ENCODE results near the gene MAP1LC3B2.

The MAP1LC3B2 gene

DNA sequence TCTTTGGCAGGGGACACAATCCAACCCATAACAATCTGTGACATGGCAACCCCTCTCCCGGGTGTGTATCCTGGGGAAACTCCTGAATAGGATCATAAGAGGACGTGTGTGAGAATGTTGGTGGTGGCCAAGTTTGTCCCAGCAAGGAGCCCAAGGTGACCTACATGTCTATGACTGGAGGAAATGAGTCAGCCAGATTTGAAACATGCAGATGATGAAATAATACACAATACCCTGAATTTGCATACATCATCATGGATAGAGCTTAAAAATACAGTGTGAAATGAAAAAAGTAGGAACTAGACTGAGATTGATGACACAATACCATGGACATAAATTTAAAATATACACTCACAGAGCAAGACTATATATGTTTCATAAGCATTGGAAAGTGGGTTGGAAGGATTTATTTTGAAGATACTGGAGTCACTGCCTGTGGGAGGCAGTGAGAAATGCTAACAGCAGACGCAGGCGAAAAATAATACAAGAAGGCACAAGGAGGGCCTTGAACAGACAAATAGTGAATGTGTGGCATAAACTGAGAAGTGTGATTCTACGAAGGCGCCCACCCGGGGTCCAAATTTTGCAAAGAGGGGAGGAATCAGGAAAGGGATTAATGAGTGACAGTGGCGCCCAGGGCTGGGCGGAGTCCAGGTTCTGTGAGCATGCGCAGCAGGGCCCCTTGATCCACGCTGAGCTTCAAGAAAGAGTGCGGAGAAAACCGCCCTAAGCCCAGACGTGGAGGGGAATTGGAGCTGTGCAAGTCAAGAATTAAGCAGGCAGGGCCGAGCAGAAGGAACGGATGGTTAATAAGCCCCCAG, 7.0 kb upstream of the MAP1LC3B2 start:
- peak; percentile 80 for DNase-seq (ENCODE audit: low read depth)
- no peak overlapping the region for H3K4me3 ChIP-seq (ENCODE audit: low read depth, low read length)
- TF ChIP-seq, protein P1, sequence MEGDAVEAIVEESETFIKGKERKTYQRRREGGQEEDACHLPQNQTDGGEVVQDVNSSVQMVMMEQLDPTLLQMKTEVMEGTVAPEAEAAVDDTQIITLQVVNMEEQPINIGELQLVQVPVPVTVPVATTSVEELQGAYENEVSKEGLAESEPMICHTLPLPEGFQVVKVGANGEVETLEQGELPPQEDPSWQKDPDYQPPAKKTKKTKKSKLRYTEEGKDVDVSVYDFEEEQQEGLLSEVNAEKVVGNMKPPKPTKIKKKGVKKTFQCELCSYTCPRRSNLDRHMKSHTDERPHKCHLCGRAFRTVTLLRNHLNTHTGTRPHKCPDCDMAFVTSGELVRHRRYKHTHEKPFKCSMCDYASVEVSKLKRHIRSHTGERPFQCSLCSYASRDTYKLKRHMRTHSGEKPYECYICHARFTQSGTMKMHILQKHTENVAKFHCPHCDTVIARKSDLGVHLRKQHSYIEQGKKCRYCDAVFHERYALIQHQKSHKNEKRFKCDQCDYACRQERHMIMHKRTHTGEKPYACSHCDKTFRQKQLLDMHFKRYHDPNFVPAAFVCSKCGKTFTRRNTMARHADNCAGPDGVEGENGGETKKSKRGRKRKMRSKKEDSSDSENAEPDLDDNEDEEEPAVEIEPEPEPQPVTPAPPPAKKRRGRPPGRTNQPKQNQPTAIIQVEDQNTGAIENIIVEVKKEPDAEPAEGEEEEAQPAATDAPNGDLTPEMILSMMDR (IDR thresholded peaks at IDR 0.05; ENCODE audit: low read depth, low read length) = no peak
- TF ChIP-seq, protein P2, sequence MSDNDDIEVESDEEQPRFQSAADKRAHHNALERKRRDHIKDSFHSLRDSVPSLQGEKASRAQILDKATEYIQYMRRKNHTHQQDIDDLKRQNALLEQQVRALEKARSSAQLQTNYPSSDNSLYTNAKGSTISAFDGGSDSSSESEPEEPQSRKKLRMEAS (IDR thresholded peaks at IDR 0.05; ENCODE audit: low read depth, low read length) = no peak
- TF ChIP-seq MYC (IDR thresholded peaks at IDR 0.05; ENCODE audit: low read depth, low read length) = no peak
- no peak for TF ChIP-seq POLR2A (IDR thresholded peaks at IDR 0.05; ENCODE audit: extremely low read depth, insufficient read length)

DNA sequence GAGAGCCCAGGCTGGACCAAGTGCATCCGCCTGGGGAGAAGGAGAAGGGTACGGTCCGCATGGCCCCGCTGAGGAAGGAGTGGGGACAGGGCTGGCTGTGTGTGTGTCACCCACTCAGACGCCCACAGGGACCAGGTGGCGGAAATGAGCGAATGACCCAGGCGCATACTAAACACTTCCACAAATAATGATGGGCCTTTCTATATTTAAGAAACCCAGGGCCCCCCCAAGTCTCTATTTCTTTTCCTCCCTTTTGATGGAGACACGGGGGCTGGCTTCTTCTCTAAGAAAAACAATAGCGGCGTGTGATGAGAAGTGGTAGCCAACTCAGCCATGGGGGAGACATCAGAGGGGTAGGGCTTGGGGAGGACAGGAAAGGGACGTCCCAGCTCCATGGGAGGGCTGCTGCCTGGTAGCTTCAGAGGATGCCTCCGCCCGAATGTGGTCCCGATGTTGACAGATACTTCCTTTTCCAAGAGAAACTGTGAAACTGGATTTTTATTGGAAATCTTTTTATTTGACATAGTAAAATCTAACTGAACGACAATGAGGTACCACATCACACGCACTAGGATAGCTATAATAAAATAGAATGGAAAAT, 6.3 kb upstream of the MAP1LC3B2 start:
- no peak for DNase-seq (ENCODE audit: low read depth)
- no peak overlapping the region for H3K4me3 ChIP-seq (ENCODE audit: low read depth, low read length)
- TF ChIP-seq, protein P2 (IDR thresholded peaks at IDR 0.05; ENCODE audit: low read depth, low read length) = no peak
- TF ChIP-seq POLR2A (IDR thresholded peaks at IDR 0.05; ENCODE audit: extremely low read depth, insufficient read length) (no peak), MYC (IDR thresholded peaks at IDR 0.05; ENCODE audit: low read depth, low read length) (no peak)
- TF ChIP-seq, protein P1 (IDR thresholded peaks at IDR 0.05; ENCODE audit: low read depth, low read length) = no peak

DNA sequence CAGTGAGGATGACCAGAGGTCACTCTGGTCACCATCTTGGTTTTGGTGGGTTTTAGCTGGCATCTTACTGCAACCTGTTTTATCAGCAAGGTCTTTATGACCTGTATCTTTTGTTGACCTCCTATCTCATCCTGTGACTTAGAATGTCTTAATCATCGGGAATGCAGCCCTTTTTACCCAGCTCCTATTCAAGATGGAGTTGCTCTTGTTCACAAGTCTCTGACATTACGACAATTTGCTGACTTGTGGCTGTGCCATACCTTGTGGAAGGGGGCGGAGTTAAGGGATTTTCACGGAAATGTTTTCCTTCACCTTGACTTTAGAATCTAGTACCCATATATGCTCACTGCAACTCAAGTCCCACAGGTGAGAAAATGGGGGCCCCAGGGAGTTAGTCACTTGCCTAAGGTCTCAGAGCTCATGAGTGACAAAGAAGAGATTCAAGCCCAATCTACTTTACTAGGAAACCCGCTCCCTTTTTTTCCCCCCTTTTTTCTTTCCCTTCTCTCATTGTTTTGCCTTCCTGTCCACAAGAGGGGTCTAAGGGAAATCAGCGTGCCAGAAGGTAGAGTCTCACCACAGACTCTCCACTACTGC, 2.7 kb upstream of the MAP1LC3B2 start:
- H3K4me3 ChIP-seq (ENCODE audit: low read depth, low read length) = no peak overlapping the region
- DNase-seq (ENCODE audit: low read depth) = no peak
- TF ChIP-seq, protein P2 (IDR thresholded peaks at IDR 0.05; ENCODE audit: low read depth, low read length) = no peak
- TF ChIP-seq POLR2A (IDR thresholded peaks at IDR 0.05; ENCODE audit: extremely low read depth, insufficient read length) (no peak), MYC (IDR thresholded peaks at IDR 0.05; ENCODE audit: low read depth, low read length) (no peak)
- TF ChIP-seq, protein P1 (IDR thresholded peaks at IDR 0.05; ENCODE audit: low read depth, low read length) = no peak

DNA sequence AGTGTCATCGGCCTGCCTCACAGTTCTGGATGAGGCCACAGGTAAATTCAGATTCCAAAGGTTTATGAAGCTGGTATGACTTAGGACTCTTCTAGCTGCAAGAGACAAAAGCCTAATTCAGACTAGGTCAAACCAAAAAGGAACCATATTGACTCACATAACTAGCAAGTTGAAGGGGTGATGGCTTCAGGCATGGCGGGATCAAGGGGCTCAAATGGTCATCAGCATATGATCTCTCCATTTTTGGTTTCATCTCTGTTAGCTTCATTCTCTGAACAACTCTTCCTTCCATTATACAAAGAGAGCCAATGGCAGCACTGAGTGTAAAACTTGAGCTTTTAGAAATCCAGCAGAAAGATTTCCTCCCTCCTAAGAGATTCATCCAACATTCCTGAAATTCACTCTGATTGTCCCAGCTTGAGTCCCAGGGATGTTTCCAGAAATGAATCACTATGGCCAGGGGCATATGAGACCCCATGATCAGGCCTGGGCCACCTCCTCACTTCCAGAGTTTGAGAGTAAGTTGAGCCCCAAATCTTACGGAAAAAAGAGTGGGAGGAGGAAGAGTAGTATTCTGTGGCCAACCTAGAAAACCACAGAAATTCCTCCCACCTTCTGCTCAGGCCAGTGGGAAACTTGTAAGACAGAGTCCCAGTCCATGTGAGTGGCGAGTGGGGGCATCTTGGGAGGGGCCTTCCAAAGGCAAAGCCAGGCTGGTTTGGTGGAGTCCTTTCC, 2.0 kb upstream of the MAP1LC3B2 start:
- H3K4me3 ChIP-seq (ENCODE audit: low read depth, low read length) = no peak overlapping the region
- TF ChIP-seq POLR2A (IDR thresholded peaks at IDR 0.05; ENCODE audit: extremely low read depth, insufficient read length) = no peak
- TF ChIP-seq MYC (IDR thresholded peaks at IDR 0.05; ENCODE audit: low read depth, low read length) = no peak
- TF ChIP-seq, protein P1 (IDR thresholded peaks at IDR 0.05; ENCODE audit: low read depth, low read length) = no peak
- TF ChIP-seq, protein P2 (IDR thresholded peaks at IDR 0.05; ENCODE audit: low read depth, low read length) = no peak

More for the DNA sequence above, 2.0 kb upstream of the MAP1LC3B2 start:
- DNase-seq (ENCODE audit: low read depth) = peak; percentile 75
